CD4-positive, alpha-beta memory T cell (primary cell): ENCODE results near the gene ITIH2. TPM values are rescaled to one million over a fixed set of nuclear protein-coding genes. Genes with fewer than 3 reads are reported as not detected.
"Not testable (repeated sequence)": the region's sequence is repeated elsewhere in the genome, so short reads cannot be mapped to it uniquely, and the experiment has no call there.

Experiments
- CTCF ChIA-PET: fragments of 350-600 bp; sonication (Branson Sonifier 250); formaldehyde crosslinking; loops from one replicate; lab custom pipeline; 2021; ENCODE audit warnings: inconsistent platforms; ENCODE audit not compliant: partially characterized antibody; lab: Charles Lee
- POLR2A ChIA-PET: fragments of 350-600 bp; sonication (Branson Sonifier 250); formaldehyde crosslinking; loops from one replicate; lab custom pipeline; 2021; ENCODE audit not compliant: partially characterized antibody; lab: Charles Lee
- DNase-seq, 5 donors: peaks; one replicate each; pipeline versions ENCODE4 v3.0.0 to v3.0.0-alpha.2; 2020 to 2022; ENCODE audit warnings: mixed read lengths in 1 of 5
- H3K27ac ChIP-seq: one replicate; pipeline ENCODE4 v1.7.0; 2013; ENCODE audit warnings: low read depth, low read length
- H3K27me3 ChIP-seq: 2 replicates; pipeline ENCODE4 v1.7.0; 2013; ENCODE audit warnings: mild to moderate bottlenecking, low read length, moderate library complexity; ENCODE audit not compliant: insufficient read depth
- H3K36me3 ChIP-seq: 2 replicates; pipeline ENCODE4 v1.7.0; 2013; ENCODE audit warnings: mild to moderate bottlenecking, low read length, moderate library complexity; ENCODE audit not compliant: insufficient read depth
- H3K4me1 ChIP-seq: 2 replicates; pipeline ENCODE4 v1.7.0; 2013; ENCODE audit warnings: mild to moderate bottlenecking, low read length, moderate library complexity; ENCODE audit not compliant: insufficient read depth
- H3K4me3 ChIP-seq, 2 donors: one replicate each; pipeline ENCODE4 v1.7.0; 2013; ENCODE audit warnings: low read length in 2 of 2, mild to moderate bottlenecking in 1 of 2
- H3K9me3 ChIP-seq, 2 donors: one replicate each; pipeline ENCODE4 v1.7.0; 2013; ENCODE audit warnings: low read length in 2 of 2, control low read depth in 1 of 2; ENCODE audit not compliant: control insufficient read depth in 1 of 2
- H3K27ac Mint-ChIP-seq, 7 donors: one replicate each; pipeline ENCODE4 v1.8.0; 2020 to 2021; ENCODE audit warnings: mixed read lengths in 7 of 7, mild to moderate bottlenecking in 6 of 7, inconsistent platforms in 3 of 7, moderate library complexity in 3 of 7
- H3K27me3 Mint-ChIP-seq, 2 donors: one replicate each; pipeline ENCODE4 v1.8.0; 2020 to 2021; ENCODE audit warnings: mixed read lengths in 2 of 2
- H3K36me3 Mint-ChIP-seq, 2 donors: one replicate each; pipeline ENCODE4 v1.8.0; 2020 to 2021; ENCODE audit warnings: mixed read lengths in 2 of 2, inconsistent platforms in 1 of 2, mild to moderate bottlenecking in 1 of 2
- H3K4me1 Mint-ChIP-seq, 4 donors: one replicate each; pipeline ENCODE4 v1.8.0; 2020 to 2021; ENCODE audit warnings: mixed read lengths in 4 of 4, mild to moderate bottlenecking in 1 of 4
- H3K4me3 Mint-ChIP-seq, 8 donors: one replicate each; pipeline ENCODE4 v1.8.0; 2020 to 2021; ENCODE audit warnings: mixed read lengths in 8 of 8, mild to moderate bottlenecking in 7 of 8, moderate library complexity in 6 of 8, inconsistent platforms in 3 of 8
- H3K9me3 Mint-ChIP-seq, 8 donors: one replicate each; pipeline ENCODE4 v1.8.0; 2020 to 2021; ENCODE audit warnings: mixed read lengths in 8 of 8, mild to moderate bottlenecking in 5 of 8, inconsistent platforms in 3 of 8, moderate library complexity in 1 of 8
- intact Hi-C: fragments of 100-400 bp; cut with micrococcal nuclease; formaldehyde crosslinking; loops from one replicate; pipeline ENCODE4 v1.15.1; 2023
- polyA plus RNA-seq, 2 donors: library from polyadenylated mRNA; unstranded; fragments of 300-500 nt; fragmentation: Illumina TruSeq; gene quantifications; one replicate each; pipeline ENCODE4 v1.2.3, GENCODE V29; 2021
- total RNA-seq, 2 experiments: library from RNA; stranded (reverse); gene quantifications; one replicate each; pipeline ENCODE4 v1.2.3, GENCODE V29; 2021

The ITIH2 gene
- total and polyA plus RNA-seq, 4 experiments from 2014 or later = not detected

DNA sequence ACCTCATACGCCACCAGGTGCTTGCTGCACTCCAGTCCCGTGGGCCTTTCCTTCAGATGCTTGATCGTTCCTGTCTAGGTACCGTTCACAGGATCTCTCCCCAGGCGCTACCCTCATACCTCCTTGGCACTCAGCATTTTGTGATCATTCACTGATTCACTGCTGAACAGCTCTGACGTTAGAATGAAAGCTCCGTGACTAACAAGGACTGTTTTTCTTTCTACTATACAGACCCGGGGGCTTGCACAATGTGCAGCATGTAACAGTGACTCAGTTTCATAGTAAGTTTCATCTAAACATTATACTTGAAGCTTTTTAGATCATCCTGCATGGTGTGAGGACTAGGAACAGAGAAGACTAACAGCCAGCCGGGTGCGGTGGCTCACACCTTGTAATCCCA, 64.1 kb downstream of the ITIH2 start:
- intact Hi-C loops = no loop called here
- H3K27me3 ChIP-seq = no peaks in the 10 kb centered on the region
- no peaks in the 10 kb centered on the region for H3K4me1 ChIP-seq
- no peak overlapping the region for H3K27ac Mint-ChIP-seq
- ChIA-PET CTCF (no interaction called here), POLR2A (no interaction called here)
- peaks cover 54 to 71% of the 10 kb centered on the region in 2 donors for H3K36me3 Mint-ChIP-seq
- DNase-seq = no peak
- H3K4me3 Mint-ChIP-seq = no peak overlapping the region
- H3K27me3 Mint-ChIP-seq = no peaks in the 10 kb centered on the region
- H3K36me3 ChIP-seq = peaks cover 18% of the 10 kb centered on the region
- no peak overlapping the region for H3K27ac ChIP-seq
- no peaks in the 10 kb centered on the region for H3K9me3 Mint-ChIP-seq
- peaks cover 0 to 2% (median 0%) of the 10 kb centered on the region in 4 donors for H3K4me1 Mint-ChIP-seq
- no peaks in the 10 kb centered on the region for H3K9me3 ChIP-seq
- H3K4me3 ChIP-seq = no peak overlapping the region

DNA sequence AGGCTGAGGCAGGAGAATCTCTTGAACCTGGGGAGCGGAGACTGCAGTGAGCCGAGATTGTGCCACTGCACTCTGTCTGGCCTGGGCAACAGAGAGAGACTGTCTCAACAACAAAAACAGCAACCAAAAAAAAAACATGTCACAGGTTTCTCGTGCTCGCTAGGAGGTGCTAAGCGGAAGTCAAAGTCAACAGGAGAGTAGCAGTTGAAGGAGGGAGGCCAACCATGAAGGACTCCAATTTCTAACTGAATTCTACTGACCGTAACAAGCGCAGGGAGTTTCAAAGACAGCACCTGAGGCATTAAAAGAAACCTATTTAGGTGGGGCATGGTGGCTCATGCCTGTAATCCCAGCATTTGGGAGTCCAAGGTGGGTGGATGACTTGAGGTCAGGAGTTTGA, 65.3 kb downstream of the ITIH2 start:
- Histone ChIP-seq H3K9me3 (no peaks in the 10 kb centered on the region), H3K36me3 (peaks cover 27% of the 10 kb centered on the region), H3K4me3 (no peak overlapping the region), H3K4me1 (no peaks in the 10 kb centered on the region), H3K27ac (no peak overlapping the region), H3K27me3 (no peaks in the 10 kb centered on the region)
- Mint-ChIP-seq H3K36me3 (peaks cover 48 to 74% of the 10 kb centered on the region in 2 donors), H3K27ac (no peak overlapping the region), H3K9me3 (no peaks in the 10 kb centered on the region), H3K27me3 (no peaks in the 10 kb centered on the region), H3K4me1 (peaks cover 0 to 2% (median under 1%) of the 10 kb centered on the region in 4 donors), H3K4me3 (no peak overlapping the region)
- POLR2A ChIA-PET = no interaction called here
- DNase-seq = no peak
- CTCF ChIA-PET = interaction anchor here (0.8 kb wide), 1 partner anchor 1440 kb away, joined by 3 read pairs; no protein-coding TSS in a partner anchor
- intact Hi-C loops = no loop called here

DNA sequence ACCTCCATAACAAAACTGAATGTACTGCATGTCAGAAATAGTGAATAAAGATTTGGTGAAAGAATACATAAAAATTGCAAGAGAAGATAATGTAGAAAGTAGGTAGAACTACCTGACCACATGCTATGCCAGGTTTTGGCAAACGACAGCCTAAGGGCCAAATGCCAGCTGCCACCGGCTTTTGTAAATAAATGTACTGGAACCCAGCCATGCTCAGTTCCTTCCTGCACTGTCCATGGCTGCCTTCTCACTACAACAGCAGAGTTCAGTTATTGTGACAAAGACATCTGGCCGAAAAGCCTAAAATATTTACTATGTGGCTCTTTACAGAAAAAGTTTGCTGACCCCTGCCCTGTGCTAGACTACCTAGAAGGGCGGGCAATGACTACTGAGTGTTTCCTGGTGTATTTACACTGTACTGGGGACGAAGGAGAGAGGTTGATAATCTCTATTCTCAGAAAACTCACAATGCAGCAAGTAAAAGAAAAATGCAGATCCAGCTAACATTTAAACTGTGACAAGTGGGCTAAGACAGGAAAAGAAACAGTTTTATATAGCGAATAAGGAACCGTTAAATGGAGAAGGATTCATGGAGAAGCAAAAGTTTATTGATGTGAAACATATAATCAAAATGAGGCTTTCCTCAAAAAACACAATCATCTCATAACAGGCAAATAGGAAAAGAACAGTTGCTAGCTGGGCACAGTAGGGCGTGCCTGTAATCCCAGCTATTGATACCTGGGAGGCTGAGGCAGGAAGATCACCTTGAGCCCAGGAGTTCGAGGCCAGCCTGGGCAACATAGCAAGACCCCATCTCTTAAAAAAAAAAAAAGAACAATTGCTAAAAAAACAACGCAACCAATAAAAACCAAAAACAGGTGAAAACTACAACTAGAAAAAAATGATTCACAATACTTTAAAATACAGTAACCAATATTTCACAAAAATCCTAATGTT, 71.0 kb downstream of the ITIH2 start:
- Histone ChIP-seq H3K27me3 (no peaks in the 10 kb centered on the region), H3K9me3 (no peaks in the 10 kb centered on the region), H3K4me3 (no peak overlapping the region), H3K36me3 (peaks cover 47% of the 10 kb centered on the region), H3K27ac (no peak overlapping the region), H3K4me1 (no peaks in the 10 kb centered on the region)
- ChIA-PET CTCF (no interaction called here), POLR2A (no interaction called here)
- H3K27ac Mint-ChIP-seq = no peak overlapping the region
- peaks cover 44 to 75% of the 10 kb centered on the region in 2 donors for H3K36me3 Mint-ChIP-seq
- no peaks in the 10 kb centered on the region for H3K27me3 Mint-ChIP-seq
- no peak overlapping the region for H3K4me3 Mint-ChIP-seq
- intact Hi-C loops = no loop called here
- H3K4me1 Mint-ChIP-seq = peaks cover 0 to 1% (median under 1%) of the 10 kb centered on the region in 4 donors
- no peaks in the 10 kb centered on the region for H3K9me3 Mint-ChIP-seq
- no peak for DNase-seq

DNA sequence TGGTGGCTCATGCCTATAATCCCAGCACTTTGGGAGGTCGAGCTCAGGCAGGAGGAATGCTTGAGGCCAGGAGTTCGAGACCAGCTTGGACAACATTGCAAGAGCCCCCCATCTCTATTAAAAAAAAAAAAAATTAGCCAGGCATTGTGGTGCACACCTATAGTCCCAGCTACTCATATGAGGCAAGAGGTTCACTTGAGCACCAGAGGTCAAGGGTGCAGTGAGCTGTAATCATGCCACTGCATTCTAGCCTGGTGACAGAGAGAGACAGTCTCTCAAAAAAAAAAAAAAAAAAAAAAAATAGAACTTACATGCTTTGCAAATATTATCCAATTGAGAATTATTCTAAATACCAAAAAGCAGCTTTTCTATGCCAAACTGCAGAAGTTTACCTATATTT, 73.7 kb downstream of the ITIH2 start:
- DNase-seq = no peak
- CTCF ChIA-PET = interaction anchor here (0.7 kb wide), 1 partner anchor 170 kb away, joined by 3 read pairs; no protein-coding TSS in a partner anchor
- Mint-ChIP-seq H3K4me1 (peaks cover 0 to 6% (median 5%) of the 10 kb centered on the region in 4 donors), H3K36me3 (peaks cover 43 to 74% of the 10 kb centered on the region in 2 donors), H3K9me3 (no peaks in the 10 kb centered on the region), H3K27me3 (no peaks in the 10 kb centered on the region), H3K4me3 (no peak overlapping the region), H3K27ac (no peak overlapping the region)
- Histone ChIP-seq H3K4me3 (no peak overlapping the region), H3K4me1 (no peaks in the 10 kb centered on the region), H3K27me3 (no peaks in the 10 kb centered on the region), H3K36me3 (peaks cover 54% of the 10 kb centered on the region), H3K9me3 (no peaks in the 10 kb centered on the region), H3K27ac (no peak overlapping the region)
- POLR2A ChIA-PET = interaction anchor here (0.6 kb wide), 1 partner anchor 19 kb away, joined by 3 read pairs; no protein-coding TSS in a partner anchor
- intact Hi-C loops = no loop called here

DNA sequence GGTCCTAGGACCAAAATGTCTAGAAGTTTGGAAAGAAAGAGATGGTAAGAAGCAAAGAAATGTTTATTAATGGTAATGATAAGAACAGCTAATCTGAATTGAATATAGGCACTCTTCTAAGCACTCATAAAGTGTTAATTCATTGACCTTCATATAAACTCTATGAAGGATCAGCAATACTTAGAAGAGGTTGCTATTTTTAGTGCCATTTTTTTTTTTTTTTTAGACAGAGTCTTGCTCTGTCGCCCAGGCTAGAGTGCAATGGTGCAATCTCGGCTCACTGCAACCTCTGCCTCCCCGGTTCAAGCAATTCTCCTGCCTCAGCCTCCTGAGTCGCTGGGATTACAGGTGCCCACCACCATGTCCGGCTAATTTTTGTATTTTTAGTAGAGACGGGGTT, 79.1 kb downstream of the ITIH2 start:
- H3K27ac ChIP-seq, CTCF ChIA-PET, POLR2A ChIA-PET, H3K4me3 ChIP-seq, H3K27ac Mint-ChIP-seq, H3K27me3 Mint-ChIP-seq, DNase-seq, H3K27me3 ChIP-seq, H3K9me3 Mint-ChIP-seq, intact Hi-C loops, H3K9me3 ChIP-seq, H3K4me3 Mint-ChIP-seq: not testable (repeated sequence)
- H3K36me3 Mint-ChIP-seq = peaks cover 28 to 47% of the 10 kb centered on the region in 2 donors
- H3K4me1 Mint-ChIP-seq = peaks cover 19 to 28% (median 23%) of the 10 kb centered on the region in 4 donors
- H3K36me3 ChIP-seq = peaks cover 26% of the 10 kb centered on the region
- peaks cover 35% of the 10 kb centered on the region for H3K4me1 ChIP-seq

DNA sequence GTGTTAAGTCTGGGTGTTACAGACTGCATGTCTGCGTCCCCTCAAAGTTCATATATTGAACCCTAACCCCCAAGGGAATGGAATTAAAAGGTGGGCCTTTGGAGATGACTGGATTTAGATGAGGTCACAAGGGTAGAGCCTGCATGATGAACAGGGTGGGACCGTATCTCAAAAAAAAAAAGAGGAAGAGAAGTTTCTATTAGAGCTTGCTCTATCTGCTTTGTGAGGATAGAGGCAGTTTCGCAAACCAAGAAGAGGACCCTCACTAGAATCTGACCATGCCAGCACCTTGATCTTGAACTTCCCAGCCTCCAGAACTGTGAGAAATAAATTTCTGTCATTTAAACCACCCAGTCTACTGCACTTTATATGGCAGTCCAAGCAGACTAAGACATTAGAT, 83.3 kb downstream of the ITIH2 start:
- H3K27me3 ChIP-seq = no peaks in the 10 kb centered on the region
- no peaks in the 10 kb centered on the region for H3K9me3 ChIP-seq
- Mint-ChIP-seq H3K4me3 (no peak overlapping the region), H3K27ac (peak overlapping the region in 3 of 7 donors; percentile 22 to 49 (median 30)), H3K9me3 (no peaks in the 10 kb centered on the region), H3K27me3 (no peaks in the 10 kb centered on the region), H3K36me3 (peaks cover 13 to 21% of the 10 kb centered on the region in 2 donors), H3K4me1 (peaks cover 33 to 56% (median 42%) of the 10 kb centered on the region in 4 donors)
- peak overlapping the region in 1 of 2 donors; percentile 91 for H3K4me3 ChIP-seq
- ChIA-PET POLR2A (interaction anchor here (4.3 kb wide), 1 partner anchor 32 kb away, joined by 102 read pairs; the partner anchor contains the start of gene TAF3), CTCF (no interaction called here)
- H3K36me3 ChIP-seq = peaks cover under 1% of the 10 kb centered on the region
- DNase-seq = no peak
- peaks cover 66% of the 10 kb centered on the region for H3K4me1 ChIP-seq
- H3K27ac ChIP-seq = no peak overlapping the region
- intact Hi-C loops = no loop called here
